Osteocyte (in vitro differentiated cells): ENCODE measurements around the gene TAF5L. TPM values are rescaled to one million over a fixed set of nuclear protein-coding genes. Genes with fewer than 3 reads are reported as not detected.
"Not testable (repeated sequence)": the region's sequence is repeated elsewhere in the genome, so short reads cannot be mapped to it uniquely, and the experiment has no call there.

Source experiments
- DNase-seq: peaks from one replicate; pipeline ENCODE4 v3.0.0; 2021; ENCODE audit warnings: mixed read lengths; ENCODE audit not compliant: unreplicated experiment; ENCODE audit errors: extremely low spot score
- H3K27ac Mint-ChIP-seq: one replicate; pipeline ENCODE4 v1.8.0; 2021; ENCODE audit warnings: mild to moderate bottlenecking, mixed read lengths; ENCODE audit not compliant: unreplicated experiment
- H3K27me3 Mint-ChIP-seq: one replicate; pipeline ENCODE4 v1.8.0; 2021; ENCODE audit warnings: mixed read lengths; ENCODE audit not compliant: unreplicated experiment
- H3K36me3 Mint-ChIP-seq: one replicate; pipeline ENCODE4 v1.8.0; 2021; ENCODE audit warnings: mixed read lengths; ENCODE audit not compliant: unreplicated experiment
- H3K4me1 Mint-ChIP-seq: one replicate; pipeline ENCODE4 v1.8.0; 2021; ENCODE audit warnings: mixed read lengths; ENCODE audit not compliant: unreplicated experiment
- H3K4me3 Mint-ChIP-seq: one replicate; pipeline ENCODE4 v1.8.0; 2021; ENCODE audit warnings: mild to moderate bottlenecking, moderate library complexity, mixed read lengths; ENCODE audit not compliant: unreplicated experiment
- H3K9me3 Mint-ChIP-seq: one replicate; pipeline ENCODE4 v1.8.0; 2021; ENCODE audit warnings: mixed read lengths; ENCODE audit not compliant: unreplicated experiment
- CTCF ChIP-seq: fragments of 200-600 bp; sonication (generic); IDR thresholded peaks from 2 replicates; pipeline ENCODE4 v1.5.0; 2021; ENCODE audit warnings: antibody characterized with exemption, mild to moderate bottlenecking, moderate library complexity
- total RNA-seq: library from RNA; stranded (reverse); gene quantifications from 2 replicates; pipeline ENCODE4 v1.2.1, GENCODE V29; 2021

The TAF5L gene
- total RNA-seq, 1 donor from 2014 or later: 18.3 TPM

GRCh38 chr1:229600229-229600628, 25.7 kb downstream of the TAF5L start:
- peaks cover 50% of the 10 kb centered on the region for H3K36me3 Mint-ChIP-seq
- H3K27ac Mint-ChIP-seq: no peak overlapping the region
- no peaks in the 10 kb centered on the region for H3K27me3 Mint-ChIP-seq
- no peak overlapping the region for H3K4me3 Mint-ChIP-seq
- peaks cover 29% of the 10 kb centered on the region for H3K4me1 Mint-ChIP-seq
- DNase-seq: no peak
- TF ChIP-seq CTCF: no peak
- no peaks in the 10 kb centered on the region for H3K9me3 Mint-ChIP-seq

GRCh38 chr1:229599218-229599954, 26.5 kb downstream of the TAF5L start:
- no peaks in the 10 kb centered on the region for H3K27me3 Mint-ChIP-seq
- TF ChIP-seq CTCF: no peak
- no peak overlapping the region for H3K27ac Mint-ChIP-seq
- H3K36me3 Mint-ChIP-seq: peaks cover 52% of the 10 kb centered on the region
- DNase-seq: no peak
- peaks cover 29% of the 10 kb centered on the region for H3K4me1 Mint-ChIP-seq
- no peaks in the 10 kb centered on the region for H3K9me3 Mint-ChIP-seq
- H3K4me3 Mint-ChIP-seq: no peak overlapping the region

DNA sequence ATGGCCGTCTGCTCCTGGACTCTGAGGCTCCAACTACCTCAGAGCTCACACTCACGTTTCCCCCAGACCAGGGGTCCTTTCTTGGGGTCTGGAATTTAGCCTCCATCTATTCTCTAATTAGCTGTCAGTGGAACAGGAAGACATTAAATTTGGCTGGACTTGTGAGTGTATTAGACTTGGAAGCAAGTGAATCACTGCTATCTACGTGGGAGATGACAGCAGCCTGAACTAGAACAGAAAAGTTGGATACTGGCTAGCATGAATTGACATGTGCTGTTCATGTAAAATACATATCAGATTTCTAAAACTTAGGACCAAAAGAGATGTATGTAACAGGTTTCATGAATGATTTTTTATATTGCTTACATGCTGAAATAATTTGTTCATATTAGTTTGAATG, 28.0 kb downstream of the TAF5L start:
- no peak for TF ChIP-seq CTCF
- peaks cover 53% of the 10 kb centered on the region for H3K36me3 Mint-ChIP-seq
- no peak overlapping the region for H3K4me3 Mint-ChIP-seq
- H3K27ac Mint-ChIP-seq: peak overlapping the region; percentile 94
- no peaks in the 10 kb centered on the region for H3K9me3 Mint-ChIP-seq
- peaks cover 29% of the 10 kb centered on the region for H3K4me1 Mint-ChIP-seq
- DNase-seq: no peak
- no peaks in the 10 kb centered on the region for H3K27me3 Mint-ChIP-seq

DNA sequence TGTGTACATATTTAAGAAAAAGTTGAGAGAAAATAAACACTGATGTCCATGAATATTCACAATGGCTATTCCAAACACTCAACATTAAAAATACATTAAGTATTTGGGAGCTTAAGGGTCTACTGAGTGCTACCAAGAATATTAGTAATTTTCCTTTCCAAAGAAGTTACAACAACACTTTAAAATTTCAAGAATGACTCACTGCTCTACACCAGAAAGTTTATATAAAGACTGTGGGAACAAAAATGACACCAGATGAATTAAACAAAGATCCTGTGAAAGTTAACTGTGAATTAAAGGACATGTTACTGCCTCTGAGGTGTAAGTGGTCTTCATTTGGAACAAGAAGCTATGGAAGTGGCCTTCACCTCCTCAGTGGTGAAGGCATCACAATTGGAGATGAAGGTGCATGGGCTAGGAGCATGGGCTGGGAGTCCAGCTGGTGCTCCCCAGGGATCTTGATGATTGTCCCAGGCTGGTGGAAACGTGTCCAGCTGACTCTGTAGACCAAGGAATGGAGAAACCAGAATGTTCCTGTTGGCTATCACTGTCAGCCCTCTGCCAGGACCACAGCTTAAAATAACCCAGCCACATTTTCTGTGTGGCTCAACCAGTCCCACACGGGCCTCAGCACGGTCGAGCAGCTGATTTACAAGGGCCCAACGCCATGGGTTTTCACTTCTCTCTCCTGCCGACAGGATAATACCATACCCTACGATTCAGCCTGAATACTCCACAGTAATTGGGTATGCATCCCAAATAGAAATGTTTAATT, 28.8 kb downstream of the TAF5L start:
- no peaks in the 10 kb centered on the region for H3K27me3 Mint-ChIP-seq
- no peaks in the 10 kb centered on the region for H3K9me3 Mint-ChIP-seq
- no peak overlapping the region for H3K4me3 Mint-ChIP-seq
- peak overlapping the region; percentile 94 for H3K27ac Mint-ChIP-seq
- peaks cover 29% of the 10 kb centered on the region for H3K4me1 Mint-ChIP-seq
- peaks cover 45% of the 10 kb centered on the region for H3K36me3 Mint-ChIP-seq
- no peak for TF ChIP-seq CTCF
- no peak for DNase-seq

GRCh38 chr1:229595876-229596275, 30.0 kb downstream of the TAF5L start:
- H3K4me3 Mint-ChIP-seq, H3K27me3 Mint-ChIP-seq, H3K9me3 Mint-ChIP-seq, DNase-seq: not testable (repeated sequence)
- Mint-ChIP-seq H3K36me3 (peaks cover 33% of the 10 kb centered on the region), H3K27ac (peak overlapping the region; percentile 94), H3K4me1 (peaks cover 29% of the 10 kb centered on the region)
